ENCODE results near the gene ARRDC1.

The ARRDC1 gene

GRCh38 chr9:137580954-137581322, 24.5 kb upstream of the ARRDC1 start:
- DNase-seq (ENCODE audit: extremely low read depth, low read depth), result no peak
- TF ChIP-seq CTCF (IDR thresholded peaks at IDR 0.05; ENCODE audit: low read depth, low read length), result no peak

- TF ChIP-seq CTCF (IDR thresholded peaks at IDR 0.05; ENCODE audit: low read depth, low read length), result no peak
- DNase-seq (ENCODE audit: extremely low read depth, low read depth), result no peak
Observed at GRCh38 chr9:137581361-137582285, 23.9 kb upstream of the ARRDC1 start.

GRCh38 chr9:137582286-137582860, 23.1 kb upstream of the ARRDC1 start:
- no peak; the same call in none of the 2 replicates for TF ChIP-seq CTCF (IDR thresholded peaks at IDR 0.05; ENCODE audit: low read depth, low read length)
- no peak for DNase-seq (ENCODE audit: extremely low read depth, low read depth)

GRCh38 chr9:137583347-137583746, 22.1 kb upstream of the ARRDC1 start:
- TF ChIP-seq CTCF (IDR thresholded peaks at IDR 0.05; ENCODE audit: low read depth, low read length), result no peak
- no peak for DNase-seq (ENCODE audit: extremely low read depth, low read depth)

- DNase-seq (ENCODE audit: extremely low read depth, low read depth), result no peak
- no peak for TF ChIP-seq CTCF (IDR thresholded peaks at IDR 0.05; ENCODE audit: low read depth, low read length)
Observed at GRCh38 chr9:137583957-137584356, 21.5 kb upstream of the ARRDC1 start.

- no peak for TF ChIP-seq CTCF (IDR thresholded peaks at IDR 0.05; ENCODE audit: low read depth, low read length)
- no peak for DNase-seq (ENCODE audit: extremely low read depth, low read depth)
Observed at GRCh38 chr9:137586854-137587253, 18.6 kb upstream of the ARRDC1 start.

- no peak for TF ChIP-seq CTCF (IDR thresholded peaks at IDR 0.05; ENCODE audit: low read depth, low read length)
- DNase-seq (ENCODE audit: extremely low read depth, low read depth), result no peak
Observed at GRCh38 chr9:137588311-137588710, 17.2 kb upstream of the ARRDC1 start.
